SK-N-SH treated with all-trans-retinoic acid at 6 μM for 48 hours (cell line): ENCODE measurements around the gene BICDL1.

Experiments
- BACH2 ChIP-seq: fragments of 250-450 bp; sonication (Bioruptor Pico); IDR thresholded peaks from 2 replicates; pipeline ENCODE4 v1.9.0; 2021; ENCODE audit warnings: mild to moderate bottlenecking, borderline replicate concordance
- CSDC2 ChIP-seq: fragments of 250-450 bp; sonication (Bioruptor Pico); IDR thresholded peaks from 2 replicates; pipeline ENCODE4 v1.5.0; 2020; ENCODE audit warnings: mild to moderate bottlenecking, moderate library complexity
- ISL1 ChIP-seq: fragments of 250-450 bp; sonication (Bioruptor Pico); IDR thresholded peaks from 2 replicates; pipeline ENCODE4 v2.1.2; 2022; ENCODE audit warnings: mild to moderate bottlenecking, moderate library complexity
- OSR1 ChIP-seq: fragments of 250-450 bp; sonication (Bioruptor Pico); IDR thresholded peaks from 2 replicates; pipeline ENCODE4 v1.8.0; 2022; ENCODE audit warnings: moderate library complexity, mild to moderate bottlenecking, inconsistent platforms
- RARB ChIP-seq: fragments of 250-450 bp; sonication (Bioruptor Pico); IDR thresholded peaks from 2 replicates; pipeline ENCODE4 v1.8.0; 2021; ENCODE audit warnings: mild to moderate bottlenecking, moderate library complexity
- ZNF8 ChIP-seq: fragments of 450-650 bp; formaldehyde crosslinking; IDR thresholded peaks from 2 replicates; pipeline ENCODE4 v1.5.0; 2020; ENCODE audit warnings: mild to moderate bottlenecking, moderate library complexity

DNA sequence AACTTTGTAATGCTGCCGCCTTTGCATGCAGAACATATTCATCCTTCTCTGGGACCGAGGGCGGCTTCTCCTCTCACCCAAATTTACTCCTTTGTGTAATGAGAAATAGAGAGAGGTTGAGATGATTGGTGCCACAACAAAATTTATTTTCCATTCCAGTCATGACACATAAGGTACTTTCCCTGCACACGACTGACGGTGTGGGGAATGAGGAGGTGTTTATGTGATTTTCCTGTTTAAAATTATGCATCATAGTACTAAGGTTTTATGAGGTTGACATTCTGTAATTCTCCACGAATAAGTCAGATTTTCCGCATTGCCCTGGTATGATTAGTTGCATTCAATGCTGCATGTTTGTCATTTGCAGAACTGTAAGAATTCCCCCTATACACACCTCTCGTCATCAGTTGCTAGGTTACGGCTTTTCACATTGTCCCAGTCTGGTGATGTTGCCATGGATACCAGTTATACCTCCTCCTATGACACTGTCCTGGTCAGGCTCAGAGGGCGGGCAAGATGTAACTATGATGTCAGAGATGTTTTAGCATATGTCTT lies 23.1 kb downstream of the BICDL1 start:
- TF ChIP-seq ZNF8 (no peak), ISL1 (no peak), CSDC2 (CRISPR knock-in tag) (no peak), BACH2 (CRISPR knock-in tag) (no peak), OSR1 (CRISPR knock-in tag) (no peak), RARB (no peak)
